Stimulated activated CD4-positive, alpha-beta T cell treated with anti-CD3 and anti-CD28 coated beads, Interleukin-1b, Interleukin-23, amount 100 ng/mL, for 24 hours (primary cell): Measurements from ENCODE around the gene WDR7.

Source experiments
- DNase-seq, 4 experiments: peaks; one replicate each; pipeline ENCODE4 v3.0.0-alpha.2; 2020; ENCODE audit warnings: low read depth in 4 of 4, low spot score in 1 of 4

WDR7 gene

DNA sequence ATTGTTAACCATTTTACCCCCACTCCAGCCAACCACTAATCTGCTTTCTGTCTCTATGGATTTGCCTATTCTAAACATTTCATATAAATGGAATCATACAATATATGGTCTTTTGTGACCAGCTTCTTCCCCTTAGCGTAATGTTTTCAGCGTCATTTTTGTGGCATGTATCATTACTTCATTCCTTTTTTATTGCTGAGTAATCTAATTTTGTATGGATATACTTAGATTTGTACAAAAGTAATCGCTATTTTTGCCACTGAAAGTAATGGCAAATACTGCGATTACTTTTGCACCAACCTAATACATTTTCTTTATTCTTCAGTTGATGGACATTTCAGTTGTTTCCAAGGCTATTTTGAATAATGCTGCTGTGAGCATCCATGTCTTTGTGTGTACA lies 227.6 kb downstream of the WDR7 start:
- DNase-seq: no peak

DNA sequence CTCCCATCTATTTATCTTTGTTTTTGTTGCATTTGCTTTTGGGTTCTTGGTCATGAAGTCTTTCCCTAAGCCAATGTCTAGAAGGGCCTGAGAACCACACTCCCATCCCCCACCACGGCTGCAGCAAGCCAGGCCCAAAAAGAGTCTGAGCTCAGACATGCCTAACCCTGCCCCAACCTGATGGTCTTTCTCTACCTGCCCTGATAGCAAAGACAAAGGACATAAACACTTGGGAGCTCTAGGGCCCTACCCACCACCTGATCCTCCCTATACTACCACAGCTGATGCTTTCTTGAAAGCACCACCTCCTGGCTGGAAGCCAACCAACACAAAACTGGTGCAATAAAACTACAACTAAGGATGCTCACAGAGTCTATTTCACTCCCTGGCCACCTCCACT lies 233.4 kb downstream of the WDR7 start:
- no peak for DNase-seq

DNA sequence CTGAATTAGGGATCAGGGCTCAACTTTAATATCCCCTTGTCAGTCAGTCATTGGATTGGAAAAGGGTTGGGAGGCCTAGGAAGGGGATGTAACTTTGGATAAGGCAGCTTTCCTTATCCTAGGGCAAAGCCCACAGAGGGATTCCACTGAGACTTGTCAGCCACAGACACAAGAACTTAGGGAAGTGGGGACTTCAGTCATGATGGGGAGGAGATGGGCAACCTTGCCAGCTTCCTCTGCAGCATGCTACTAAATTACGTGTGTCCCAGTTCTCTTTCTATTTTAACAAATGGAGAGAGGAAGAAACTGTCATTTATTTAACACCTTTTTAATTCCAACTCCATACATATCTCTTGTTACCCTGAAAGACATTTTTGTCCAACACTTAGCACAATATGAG lies 237.8 kb downstream of the WDR7 start:
- DNase-seq: no peak

DNA sequence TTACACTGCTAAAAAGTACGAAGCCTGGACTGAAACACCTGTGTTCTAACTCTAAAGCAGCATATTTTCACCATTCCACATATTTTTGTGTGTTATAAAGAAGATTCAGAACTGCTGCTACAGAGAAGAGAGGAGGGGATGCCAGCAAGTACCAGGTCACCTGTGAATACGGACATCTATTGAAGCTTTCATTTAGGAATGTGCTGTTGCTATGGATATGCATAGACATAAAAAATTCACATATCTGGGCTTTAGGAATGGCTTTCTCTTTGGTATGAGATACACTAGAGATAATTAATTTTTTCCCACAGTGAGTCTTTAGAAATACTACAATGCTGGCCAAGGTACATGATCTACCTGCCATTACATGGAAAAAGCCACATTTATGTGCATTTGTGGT lies 238.5 kb downstream of the WDR7 start:
- no peak for DNase-seq

DNA sequence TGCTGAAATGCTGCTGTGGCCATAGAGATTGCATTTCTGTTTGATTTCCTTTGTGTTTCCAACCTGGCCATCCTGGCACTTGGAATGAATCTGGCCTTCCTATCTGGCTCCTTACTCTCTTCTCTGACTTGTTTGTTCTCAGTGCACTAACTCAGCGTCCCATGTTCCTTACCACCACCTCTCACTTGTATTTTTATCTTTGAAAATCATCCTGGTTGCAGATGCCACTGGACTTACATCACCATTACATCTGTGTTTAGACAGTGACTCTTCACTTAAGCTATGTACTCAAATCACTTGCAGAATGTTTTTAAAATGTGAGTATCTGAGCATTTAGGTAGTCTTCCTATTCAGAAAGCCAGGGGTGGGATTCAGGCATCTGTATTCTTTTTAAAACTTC lies 239.5 kb downstream of the WDR7 start:
- DNase-seq: no peak

DNA sequence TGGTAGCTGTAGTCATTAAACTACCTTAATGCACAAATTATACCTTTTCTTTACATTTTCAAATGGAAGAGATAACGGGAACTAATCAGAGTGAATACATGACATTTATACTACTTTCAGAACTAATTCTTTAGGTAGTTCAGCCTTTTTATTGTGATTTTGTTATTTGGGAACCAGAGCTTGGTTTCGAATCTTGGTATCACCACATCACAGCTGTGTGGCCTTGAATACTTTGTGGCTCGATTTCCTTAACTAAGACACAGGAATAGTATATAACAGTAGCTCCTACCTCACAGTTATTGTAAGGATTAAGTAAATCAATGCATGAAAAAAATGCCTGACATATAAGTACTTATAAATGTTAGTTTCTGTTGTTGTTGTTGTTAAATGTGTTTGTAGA lies 240.0 kb downstream of the WDR7 start:
- DNase-seq: no peak

DNA sequence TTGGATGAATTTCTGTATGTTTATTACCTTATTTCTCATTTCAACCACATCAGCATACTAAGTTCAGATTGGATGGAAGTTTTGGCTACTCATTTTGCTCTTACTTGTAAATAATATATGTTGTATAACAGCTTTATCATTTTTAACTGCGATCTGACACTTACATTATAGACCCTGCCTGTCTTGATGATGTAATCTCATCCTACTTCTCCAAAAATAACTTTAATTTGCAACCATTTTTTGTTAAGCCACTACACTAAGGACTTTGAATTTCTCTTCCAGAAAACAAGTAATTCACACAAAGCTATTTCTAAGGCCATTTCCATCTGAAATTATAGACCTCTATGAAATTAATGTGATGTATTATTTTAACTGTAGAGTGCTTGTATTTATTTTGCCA lies 240.7 kb downstream of the WDR7 start:
- DNase-seq: no peak

DNA sequence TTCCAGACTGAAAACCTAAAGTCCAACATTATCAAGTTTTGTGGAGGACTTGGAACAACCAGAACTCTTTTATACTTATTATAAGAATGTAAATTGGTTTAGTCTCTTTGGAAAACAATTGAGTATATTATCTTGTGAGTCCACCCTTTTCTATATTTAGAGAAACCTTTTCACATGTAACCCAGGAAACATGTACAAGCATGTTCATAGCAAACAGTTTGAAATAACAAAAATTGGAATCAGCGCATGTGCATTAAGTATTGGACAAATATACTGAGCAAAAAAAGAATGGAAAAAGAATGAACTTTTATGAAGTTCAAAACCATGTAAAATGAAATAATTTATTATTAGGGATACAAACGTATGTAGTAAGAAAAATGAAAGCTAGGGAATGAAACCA lies 246.0 kb downstream of the WDR7 start:
- DNase-seq: no peak

DNA sequence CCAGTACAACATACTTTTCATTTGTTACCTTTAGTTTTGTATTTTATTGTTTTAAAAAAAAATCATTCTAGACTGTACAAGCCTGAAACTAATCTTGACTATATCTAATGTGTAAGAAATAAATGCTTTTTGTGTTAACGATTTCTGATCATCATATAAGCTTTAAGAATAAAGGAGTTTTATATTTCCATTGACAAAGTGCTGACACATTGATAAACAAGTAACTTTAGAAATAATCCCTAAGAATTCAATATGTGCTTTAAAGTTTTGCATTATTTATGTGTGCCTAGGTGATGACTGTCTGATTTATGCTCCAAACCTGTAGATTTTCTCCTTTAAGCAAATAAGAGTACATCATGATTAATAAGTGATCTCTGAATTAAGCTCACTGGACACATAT lies 248.5 kb downstream of the WDR7 start:
- no peak for DNase-seq

DNA sequence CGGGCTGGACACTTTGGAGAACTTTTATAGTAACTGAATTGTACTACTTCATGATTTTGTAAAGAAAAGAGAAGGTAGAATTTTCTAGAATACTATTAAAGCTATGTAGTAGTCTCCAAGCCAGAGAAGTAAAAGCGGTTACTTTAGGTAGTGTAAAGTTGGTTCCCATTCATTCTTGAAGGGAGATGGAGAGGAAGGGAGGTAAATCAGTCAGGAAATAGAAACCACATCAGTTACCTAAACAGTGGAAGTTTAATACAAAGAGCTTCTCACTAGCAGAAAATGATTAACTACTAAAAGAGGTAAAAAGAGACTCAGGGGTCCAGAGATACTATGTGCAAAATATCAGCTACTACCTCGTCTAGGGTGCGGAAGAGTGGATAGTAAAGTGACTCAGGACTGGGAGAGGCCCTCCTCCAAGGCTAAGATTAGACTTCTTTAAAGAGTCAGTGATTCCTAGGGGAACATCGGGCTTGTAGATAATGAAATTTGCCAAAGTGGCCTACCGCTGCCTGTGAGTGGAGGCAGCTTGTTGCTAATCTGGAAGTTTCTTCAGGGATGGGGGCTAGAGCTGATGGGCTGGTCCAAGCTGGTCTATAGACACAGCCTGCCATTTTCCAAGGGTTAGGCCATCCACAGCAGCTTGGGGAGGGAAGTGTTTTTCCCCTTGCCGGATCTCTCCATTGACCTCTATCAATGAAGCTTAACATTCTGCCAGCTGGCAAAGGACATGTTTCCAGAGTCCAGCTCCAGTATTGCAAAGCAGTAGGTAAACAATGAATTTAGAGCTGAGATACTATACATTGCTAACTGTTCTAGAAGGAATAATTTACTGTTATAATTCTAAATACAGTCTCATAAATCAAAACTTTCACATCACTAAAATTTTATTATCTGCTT lies 249.3 kb downstream of the WDR7 start:
- no peak for DNase-seq

DNA sequence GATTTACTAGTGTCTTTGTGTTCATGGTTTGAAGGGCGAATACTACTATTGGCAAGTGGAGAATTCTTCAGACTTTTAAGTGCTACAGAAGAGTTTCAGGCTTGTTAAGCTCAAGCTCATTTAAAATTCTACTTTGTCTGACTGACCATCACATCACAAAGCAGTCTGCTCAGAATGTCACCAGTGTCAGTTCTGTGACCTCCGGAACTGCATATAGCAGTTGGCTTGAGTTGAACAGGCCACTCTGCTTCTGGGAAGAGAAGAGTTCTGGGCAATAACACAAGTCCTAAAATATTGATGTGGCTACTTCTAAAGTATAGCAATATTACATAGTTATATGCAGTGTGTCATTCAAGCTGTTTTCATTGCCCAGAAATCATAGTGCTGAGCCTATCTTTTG lies 250.8 kb downstream of the WDR7 start:
- DNase-seq: no peak

DNA sequence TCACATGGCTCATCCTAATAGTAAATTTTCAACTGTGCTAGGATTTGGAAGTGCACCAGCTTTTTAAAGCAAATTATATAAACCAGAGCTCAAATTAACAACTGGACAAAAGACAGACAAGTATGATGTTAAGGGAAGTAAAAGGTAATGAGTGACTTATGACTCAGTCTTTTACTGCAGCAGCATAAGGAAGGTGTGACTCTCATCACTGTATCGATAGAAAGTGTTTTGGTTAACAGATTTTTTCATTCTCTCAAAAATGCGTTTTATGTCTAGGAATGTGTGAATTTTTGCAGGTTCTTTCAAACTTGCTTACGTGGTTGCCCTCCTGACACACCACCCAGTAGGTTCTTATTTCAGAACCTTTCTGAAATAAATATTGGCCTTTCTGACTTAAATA lies 251.5 kb downstream of the WDR7 start:
- DNase-seq: no peak

DNA sequence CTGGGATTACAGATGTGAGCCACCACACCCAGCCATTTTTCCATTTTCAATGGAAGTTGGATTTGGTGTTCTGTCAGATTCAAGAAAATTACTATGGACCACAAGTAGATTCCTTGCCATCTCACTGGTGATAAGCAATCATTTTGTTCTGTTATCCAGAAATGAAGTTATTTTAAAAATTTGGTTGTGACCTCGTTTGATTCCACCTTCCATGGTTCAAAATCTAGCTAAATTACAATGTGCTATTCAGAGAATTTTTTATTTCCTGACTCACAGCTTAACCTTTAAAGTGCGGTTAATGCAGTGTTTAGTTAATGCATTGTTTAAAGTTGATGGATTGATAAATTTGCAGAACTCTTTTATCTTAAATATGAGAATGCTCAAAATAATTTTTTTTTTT lies 252.5 kb downstream of the WDR7 start:
- no peak for DNase-seq

DNA sequence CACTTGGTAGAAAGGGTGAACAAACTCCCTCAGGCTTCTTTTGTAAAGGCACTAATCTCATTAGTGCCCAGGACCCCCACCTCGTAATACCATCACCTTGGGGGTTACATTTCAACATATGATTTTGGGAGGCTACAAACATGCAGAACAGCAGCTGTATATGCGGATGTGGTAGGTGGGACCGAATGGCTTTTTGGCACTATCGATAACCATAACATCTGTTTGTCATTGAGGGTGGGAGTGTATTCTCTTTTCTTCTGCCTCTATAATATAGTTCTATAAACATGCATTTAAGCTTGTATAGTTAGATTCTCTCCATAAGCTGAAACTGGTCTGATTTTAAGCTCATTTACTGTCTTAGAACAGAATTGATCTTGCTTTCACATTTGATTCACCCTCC lies 256.6 kb downstream of the WDR7 start:
- DNase-seq: no peak

DNA sequence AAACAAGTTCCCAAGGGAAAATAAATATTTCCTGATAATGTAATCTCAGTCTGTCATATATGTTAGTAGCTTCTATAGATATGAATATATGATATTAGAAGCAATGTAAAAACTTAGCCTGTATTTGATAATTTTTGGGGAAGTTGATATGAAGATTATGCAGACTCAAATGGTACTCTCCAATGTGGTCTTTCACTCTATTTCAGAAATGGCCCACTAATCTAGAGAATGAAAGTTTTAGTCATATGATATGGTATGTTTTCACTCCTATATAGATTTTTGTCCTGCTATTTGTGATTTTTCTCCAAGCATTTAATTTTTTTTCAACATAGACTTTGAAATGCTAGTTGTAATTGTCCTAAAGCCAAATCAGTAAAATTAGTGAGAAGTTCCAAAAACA lies 259.1 kb downstream of the WDR7 start:
- no peak for DNase-seq

DNA sequence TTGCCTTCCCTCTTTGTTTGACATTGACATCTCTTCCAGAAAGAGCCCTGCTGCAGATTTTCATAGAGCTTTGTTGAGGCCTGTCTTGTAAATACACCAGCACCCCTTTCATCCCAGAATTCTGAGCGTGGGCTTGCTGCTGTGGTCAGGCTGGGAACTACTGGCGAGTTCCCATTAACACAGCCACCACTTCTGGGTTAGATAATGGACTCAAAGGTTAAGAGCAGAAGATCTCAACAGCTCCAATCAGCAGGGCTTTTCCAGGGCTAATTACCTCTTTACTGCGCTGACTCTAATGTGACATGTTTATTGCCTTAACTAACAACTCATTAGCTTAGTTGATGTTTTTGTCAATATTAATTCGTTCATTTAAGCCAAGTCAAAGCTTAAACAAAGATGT lies 259.8 kb downstream of the WDR7 start:
- DNase-seq: no peak

DNA sequence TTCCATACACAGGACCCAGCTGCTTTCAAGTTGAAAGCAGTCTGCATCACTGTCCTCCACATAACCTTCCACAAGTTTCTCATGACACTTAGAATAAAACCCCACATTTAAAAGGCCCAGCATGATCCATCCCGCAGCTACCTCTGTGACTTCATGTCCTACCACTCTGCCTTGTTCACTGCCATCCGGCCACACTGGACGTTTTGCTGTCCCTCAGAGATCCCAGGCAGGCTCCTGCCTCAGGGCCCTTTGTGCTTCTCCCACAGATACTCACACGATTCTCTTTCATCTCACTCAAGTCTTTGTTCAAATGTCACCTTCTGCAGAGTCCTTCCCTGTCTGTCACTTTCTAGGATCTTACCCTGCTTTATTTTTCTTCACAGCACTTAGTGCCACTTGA lies 262.8 kb downstream of the WDR7 start:
- DNase-seq: no peak

DNA sequence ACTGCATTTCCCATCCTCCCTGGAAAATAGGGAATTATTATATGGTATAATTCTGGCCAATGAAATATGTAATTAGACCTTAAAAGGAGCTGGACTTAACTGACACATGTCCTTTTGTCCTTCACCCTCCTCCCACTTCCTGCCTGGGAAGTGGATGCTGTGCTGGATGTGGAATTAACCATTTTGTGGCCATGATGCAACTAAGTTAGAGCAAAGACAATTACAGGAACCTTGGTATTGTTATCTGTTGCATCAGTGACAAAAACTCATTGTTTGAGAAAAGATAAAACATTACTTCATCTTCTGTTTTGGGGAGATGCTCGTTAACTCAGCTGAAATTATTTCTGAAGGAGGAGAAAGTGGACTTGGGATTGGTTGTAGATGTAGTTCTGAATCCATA lies 268.0 kb downstream of the WDR7 start:
- no peak for DNase-seq

DNA sequence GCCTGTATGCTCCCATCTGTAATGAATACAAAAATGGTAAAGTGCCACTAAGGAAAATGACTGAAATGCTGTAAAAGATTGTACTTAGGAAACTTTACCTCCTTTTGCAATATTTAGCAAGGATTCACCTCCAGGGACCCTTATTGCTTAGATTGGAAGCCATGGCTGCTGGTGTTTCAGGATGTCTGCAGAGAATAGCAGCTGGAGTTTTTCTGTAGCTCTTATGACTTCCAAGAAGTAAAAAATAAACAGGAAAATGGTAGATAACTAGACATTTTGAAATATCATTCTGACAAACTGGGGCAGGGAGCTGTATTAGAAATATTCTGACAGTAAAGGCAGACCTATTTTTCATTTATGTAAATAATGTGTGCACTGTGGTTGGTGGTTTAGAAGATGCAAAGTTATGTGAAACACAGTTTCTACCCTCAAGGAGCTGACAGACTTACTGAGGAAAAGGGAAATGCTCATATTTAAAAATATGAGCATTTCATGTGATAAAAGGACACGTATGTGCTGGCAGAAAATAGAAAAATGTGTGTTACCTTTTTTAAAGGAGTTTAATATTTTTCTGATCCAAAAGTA lies 270.8 kb downstream of the WDR7 start:
- no peak for DNase-seq

DNA sequence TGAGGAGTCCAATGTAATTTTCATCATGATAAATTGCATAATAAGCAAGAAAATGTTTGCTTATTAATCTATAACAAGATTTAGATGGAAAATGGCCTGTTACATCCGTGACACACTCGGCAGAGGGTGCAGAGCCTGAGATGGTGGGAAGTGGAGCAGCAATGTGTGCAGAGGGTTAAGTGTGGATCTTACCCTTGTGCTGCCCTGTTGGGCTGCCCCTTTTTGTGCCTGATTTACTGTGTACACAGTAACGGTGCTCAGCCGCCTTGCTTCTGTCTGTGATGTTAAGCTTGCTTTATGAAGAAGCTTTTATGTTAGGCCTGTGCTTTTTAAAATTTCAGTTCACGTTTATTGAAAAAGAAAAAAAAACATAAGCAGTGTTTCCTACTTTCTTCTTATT lies 275.6 kb downstream of the WDR7 start:
- no peak for DNase-seq

DNA sequence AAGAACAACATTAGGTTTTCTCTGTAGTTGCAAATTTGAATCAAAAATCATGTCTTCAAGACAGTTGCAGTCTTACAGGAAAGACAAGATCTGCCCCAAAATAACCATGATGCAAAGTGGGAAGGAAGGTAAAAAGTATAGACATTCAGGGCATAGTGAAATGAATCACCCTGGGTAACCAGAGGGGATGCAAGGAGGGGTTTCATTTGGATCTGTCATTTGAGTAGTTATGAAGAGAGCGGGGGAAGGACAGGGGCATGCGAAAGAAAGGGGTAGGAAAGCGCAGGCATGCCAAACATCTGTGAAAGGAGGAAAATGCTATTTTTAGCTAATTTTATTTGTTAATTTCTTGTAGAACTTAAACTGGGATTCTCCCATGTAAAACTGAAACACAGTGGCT lies 276.6 kb downstream of the WDR7 start:
- DNase-seq: no peak

DNA sequence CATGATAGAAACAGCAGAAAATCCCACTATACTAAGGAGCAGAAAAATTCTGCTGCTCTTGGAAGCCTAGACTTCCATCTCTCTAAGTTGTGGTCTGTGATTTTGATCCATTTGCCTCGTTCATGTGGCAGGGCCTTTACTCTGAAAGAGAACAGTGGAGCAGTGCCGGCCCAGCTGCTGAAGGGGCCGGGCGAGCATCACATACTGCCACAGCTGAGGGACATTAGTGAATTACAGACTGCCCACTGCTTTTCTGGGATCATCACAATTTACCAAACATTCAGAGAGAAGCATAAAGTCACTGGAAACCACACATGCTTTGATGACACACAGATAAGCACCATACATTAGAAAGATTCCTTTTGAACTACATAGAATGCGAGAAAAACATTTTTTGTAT lies 278.7 kb downstream of the WDR7 start:
- DNase-seq: no peak

DNA sequence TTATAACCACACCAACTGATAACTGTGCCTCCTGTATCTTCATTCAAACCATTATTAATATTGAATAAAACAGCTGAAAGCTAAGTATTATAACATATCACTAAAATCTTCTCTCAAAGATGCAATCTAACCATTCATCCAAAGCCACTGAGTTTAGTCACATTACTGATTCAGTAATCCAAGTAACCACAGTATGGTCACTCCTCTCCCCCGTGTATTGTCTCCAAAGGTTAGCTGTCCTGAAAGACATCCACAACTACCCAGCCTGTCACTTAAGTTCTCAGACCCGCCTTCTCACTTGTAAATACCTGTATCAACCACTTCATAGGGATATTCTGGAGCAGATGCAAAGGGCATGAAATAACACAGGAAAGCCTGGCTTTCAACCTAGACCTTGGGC lies 282.3 kb downstream of the WDR7 start:
- no peak for DNase-seq
